GM19468 (cell line): ENCODE data around the gene LRP5.
"Not testable (repeated sequence)": the region's sequence is repeated elsewhere in the genome, so short reads cannot be mapped to it uniquely, and the experiment has no call there.

Source experiments
- ATAC-seq: cut with Tn5 transposase; IDR thresholded peaks from one replicate; pipeline ENCODE4 v1.9.1; 2021; ENCODE audit warnings: mild to moderate bottlenecking, moderate library complexity, moderate number of reproducible peaks; ENCODE audit not compliant: unreplicated experiment; ENCODE audit errors: extremely low read depth

The LRP5 gene

GRCh38 chr11:68450711-68451110 is 138.3 kb downstream of the LRP5 start:
- no peak for ATAC-seq

DNA sequence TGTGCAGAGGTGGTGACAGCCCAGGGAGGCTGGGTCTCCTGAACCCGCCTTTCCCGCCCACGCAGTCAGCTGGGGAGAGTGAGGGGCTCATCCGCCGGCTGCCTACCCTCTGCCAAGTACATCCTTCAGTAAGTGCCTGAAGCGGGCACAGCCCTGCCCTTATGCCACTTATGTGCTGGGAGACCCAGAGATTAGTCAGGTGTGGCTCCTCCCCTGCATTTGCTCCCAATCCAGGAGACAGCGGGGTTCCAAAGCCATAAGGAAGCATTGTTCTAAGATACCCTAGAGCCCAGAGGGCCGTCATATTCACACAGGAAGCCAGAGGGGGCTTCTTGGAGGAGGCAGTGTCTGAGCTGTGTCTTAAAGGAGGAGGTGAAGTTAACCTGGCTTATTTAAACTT is 142.4 kb downstream of the LRP5 start:
- ATAC-seq: no peak

DNA sequence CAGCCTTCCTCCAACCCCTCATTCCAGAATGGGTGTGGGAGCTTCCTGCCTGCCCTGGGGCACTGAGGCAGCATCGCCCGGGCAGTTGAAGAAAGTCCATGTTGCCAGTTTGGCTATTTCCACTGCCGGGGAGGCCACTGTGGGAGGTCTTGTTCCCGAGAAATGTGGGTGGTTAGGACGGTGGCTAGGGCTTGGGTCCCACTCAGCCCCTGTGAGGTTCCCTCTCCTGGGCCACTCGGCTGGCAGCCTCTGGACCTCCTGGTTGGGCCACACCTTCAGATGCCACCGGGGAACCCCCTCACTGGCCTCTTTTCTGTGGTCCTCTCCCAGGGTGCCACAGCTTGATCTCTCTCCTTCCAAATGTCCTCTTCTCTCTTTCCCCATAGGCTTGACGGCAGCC is 143.1 kb downstream of the LRP5 start:
- no peak for ATAC-seq

DNA sequence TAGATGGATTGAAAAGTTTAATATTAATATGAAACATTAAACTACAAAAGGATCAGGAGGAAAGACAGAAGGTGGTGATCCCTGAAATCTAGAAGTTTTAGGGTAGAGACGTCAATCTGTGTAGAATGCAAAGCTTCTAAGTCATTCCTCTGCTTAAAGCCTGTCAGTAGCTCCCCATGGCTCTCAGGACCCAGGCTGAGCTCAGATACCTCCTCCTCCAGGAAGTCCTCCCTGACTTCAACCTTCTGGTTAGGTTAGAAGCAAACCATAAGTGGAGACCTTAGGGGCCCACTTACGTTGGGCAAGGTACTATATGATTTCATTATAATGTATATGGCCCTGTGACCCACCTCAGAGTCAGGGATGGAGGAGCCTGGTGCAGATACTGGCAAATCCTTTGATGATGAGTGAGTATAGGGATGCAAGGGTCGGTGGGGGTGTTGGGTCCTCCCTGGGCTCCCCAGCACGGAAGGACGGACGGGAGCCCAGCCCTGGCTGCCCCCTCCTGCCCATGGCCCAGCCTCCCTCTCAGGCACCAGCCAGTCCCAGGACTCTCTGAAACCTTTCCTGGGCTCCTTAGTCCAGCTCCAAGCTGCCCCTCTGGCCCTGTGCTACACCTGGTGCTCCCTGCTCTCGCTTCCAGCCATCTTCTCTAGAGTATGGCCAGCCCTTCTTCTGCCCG is 145.0 kb downstream of the LRP5 start:
- no peak for ATAC-seq

DNA sequence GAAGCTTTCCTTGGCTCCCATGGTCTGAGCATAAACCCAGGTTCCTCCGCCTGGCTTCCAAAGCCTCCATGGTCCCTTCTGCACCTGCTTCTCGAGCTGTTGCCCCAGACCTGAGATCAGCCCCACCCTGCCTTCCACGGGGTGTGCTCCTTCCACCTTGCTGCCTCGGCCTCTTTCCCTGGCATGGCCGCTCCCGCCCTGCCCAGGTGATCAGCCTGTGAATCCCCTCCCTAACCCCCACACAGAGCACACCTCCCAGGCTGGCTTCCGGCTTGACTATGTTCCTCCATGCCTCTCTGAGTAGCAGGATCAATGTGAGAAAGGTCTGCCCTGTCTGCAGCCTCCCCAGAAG is 145.5 kb downstream of the LRP5 start:
- no peak for ATAC-seq

DNA sequence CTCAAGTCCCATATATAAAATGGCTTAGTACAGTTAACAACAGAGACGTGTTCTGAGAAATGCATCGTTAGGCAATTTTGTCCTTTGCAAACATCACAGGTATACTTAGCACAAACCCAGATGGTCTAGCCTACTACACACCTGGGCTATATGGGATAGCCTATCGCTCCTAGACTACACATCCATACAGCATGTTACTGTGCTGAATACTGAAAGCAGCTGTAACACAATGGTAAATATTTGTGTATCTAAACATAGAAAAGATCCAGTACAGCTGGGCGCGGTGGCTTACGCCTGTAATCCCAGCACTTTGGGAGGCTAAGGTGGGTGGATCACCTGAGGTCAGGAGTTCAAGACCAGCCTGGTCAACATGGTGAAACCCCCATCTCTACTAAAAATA is 145.9 kb downstream of the LRP5 start:
- not testable (repeated sequence) for ATAC-seq

- ATAC-seq: peak; percentile 47
Measured at GRCh38 chr11:68459886-68460740, 147.7 kb downstream of the LRP5 start.

GRCh38 chr11:68460741-68461574 is 148.6 kb downstream of the LRP5 start, which contains the start of gene PPP6R3:
Gene PPP6R3, plus strand, starts transcription at chr11:68460752. Its CDS starts 76,913 bp downstream, at chr11:68537665.
- ATAC-seq: no peak

- no peak for ATAC-seq
Measured at GRCh38 chr11:68461575-68461917, 149.2 kb downstream of the LRP5 start.

GRCh38 chr11:68463714-68464113 is 151.3 kb downstream of the LRP5 start:
- no peak for ATAC-seq

GRCh38 chr11:68467201-68467834 is 154.9 kb downstream of the LRP5 start:
- no peak for ATAC-seq

- no peak for ATAC-seq
Measured at GRCh38 chr11:68468217-68468828, 155.9 kb downstream of the LRP5 start.

- no peak for ATAC-seq
Measured at GRCh38 chr11:68469122-68469521, 156.7 kb downstream of the LRP5 start.

DNA sequence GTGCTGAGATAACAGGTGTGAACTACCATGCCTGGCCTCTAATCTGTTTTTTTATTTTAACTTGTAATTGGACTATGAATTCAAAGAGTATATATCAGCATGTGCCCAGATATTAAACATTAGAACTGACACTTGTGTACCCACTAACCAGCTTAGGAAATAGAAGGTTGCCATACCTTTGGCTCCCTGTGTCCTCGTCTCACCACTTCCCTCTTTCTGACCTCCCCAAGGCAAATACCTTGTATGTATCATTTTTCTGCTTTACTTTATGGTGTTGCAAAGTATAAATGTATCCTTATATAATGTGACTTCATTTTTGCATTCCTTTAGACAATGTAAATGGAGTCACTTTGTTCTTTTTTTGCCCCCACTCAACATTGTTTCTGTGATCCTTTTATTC is 157.3 kb downstream of the LRP5 start:
- ATAC-seq: no peak

DNA sequence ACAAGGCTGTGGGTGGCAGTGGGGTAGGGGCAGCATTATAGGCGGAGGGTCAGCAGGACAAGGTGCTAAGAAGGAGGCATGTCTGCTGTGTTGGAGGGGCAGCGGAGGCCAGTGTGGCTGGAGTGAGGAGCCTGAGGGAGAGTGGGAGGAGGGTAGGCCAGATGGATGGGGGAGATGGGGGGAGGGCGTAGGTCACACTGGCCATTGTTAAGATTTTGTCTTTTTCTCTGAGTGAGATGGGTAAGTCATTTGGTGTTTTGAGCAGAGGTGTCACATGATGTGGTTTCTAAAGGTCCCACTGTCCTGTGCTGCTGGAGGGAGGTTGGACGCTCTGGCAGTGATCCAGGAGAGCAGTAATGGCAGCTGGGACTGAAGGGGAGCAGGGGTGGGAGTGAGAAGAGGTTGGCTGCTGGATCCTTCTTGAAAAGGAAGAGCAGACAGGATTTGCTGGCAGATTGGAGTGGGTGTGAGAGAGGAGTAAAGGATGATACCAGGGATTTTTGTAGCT is 158.0 kb downstream of the LRP5 start:
- ATAC-seq: no peak

DNA sequence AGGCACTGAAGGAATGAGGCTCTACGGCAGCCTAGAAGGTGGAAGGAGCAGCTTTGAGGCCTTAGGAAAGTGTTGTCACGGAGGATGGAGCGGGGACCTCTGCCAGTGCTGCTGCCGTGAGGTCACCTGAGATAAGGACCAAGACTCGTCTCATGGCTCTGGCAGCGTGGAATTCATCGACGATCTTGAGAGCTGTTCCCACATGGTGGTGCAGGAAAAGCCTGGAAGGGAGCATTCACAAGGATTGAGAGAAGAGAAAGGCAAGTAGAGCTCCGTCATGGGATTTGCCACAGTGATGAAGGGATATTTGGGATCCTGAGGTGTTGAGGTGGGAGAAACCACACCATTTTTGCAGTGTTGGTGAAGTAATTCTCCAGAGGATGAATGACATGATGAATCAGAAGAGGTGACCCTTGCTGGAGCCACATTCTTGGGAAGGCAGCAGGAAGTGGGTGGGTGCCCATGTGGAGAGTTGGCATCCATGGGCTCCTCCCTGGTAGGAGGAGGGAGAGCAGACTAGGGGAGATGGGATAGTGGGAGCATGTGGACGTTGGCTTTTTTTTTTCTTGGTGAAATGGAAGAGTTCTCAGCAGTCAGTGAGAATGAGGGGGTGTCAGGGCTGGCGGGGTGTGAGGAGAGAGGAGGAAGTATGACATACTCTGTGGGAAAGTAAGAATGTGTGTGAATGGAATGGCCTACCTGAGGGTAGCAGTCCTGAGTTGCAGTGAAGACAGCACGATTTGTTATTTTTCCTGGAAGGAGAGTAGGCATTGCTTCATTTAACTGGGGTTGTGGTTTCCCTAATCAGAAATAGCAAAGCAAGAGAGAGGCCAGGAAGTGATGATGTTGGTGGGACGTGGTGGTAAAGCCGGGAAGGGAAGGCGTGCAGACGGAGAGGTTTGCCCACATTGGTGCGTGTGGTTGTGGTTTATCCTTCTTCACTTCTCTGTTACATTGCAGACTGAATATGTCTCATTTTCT is 159.3 kb downstream of the LRP5 start:
- no peak for ATAC-seq

- ATAC-seq: no peak
Measured at GRCh38 chr11:68472778-68473177, 160.4 kb downstream of the LRP5 start.

- no peak for ATAC-seq
Measured at GRCh38 chr11:68473693-68474092, 161.3 kb downstream of the LRP5 start.

GRCh38 chr11:68475626-68476025 is 163.2 kb downstream of the LRP5 start:
- not testable (repeated sequence) for ATAC-seq
